CD4-positive, CD25-positive, alpha-beta regulatory T cell (primary cell): ENCODE measurements around the gene SRRM5. TPM values are rescaled to one million over a fixed set of nuclear protein-coding genes. Genes with fewer than 3 reads are reported as not detected.
A peak's percentile ranks its signal among the peaks of the same experiment; 100 is the strongest.
"Not testable (repeated sequence)": the region's sequence is repeated elsewhere in the genome, so short reads cannot be mapped to it uniquely, and the experiment has no call there.

ENCODE experiments used
- ATAC-seq, 2 donors: fragments of 150-1000 bp; cut with Tn5 transposase; one replicate each; pipeline ENCODE4 v1.10.0; 2021; ENCODE audit warnings: low read depth in 2 of 2, moderate number of reproducible peaks in 2 of 2, moderate library complexity in 1 of 2
- DNase-seq, 3 donors: peaks; one replicate each; pipeline versions ENCODE4 v3.0.0 to v3.0.0-alpha.2; 2012 to 2022; ENCODE audit warnings: mixed read lengths in 1 of 3
- H3K27ac ChIP-seq: one replicate; pipeline ENCODE4 v1.7.0; 2013; ENCODE audit warnings: mild to moderate bottlenecking, low read length; ENCODE audit not compliant: insufficient read depth, poor library complexity, severe bottlenecking
- H3K27me3 ChIP-seq: one replicate; pipeline ENCODE4 v1.7.0; 2013; ENCODE audit warnings: low read length; ENCODE audit not compliant: control insufficient read depth, insufficient read depth
- H3K36me3 ChIP-seq: one replicate; pipeline ENCODE4 v1.7.0; 2013; ENCODE audit warnings: mild to moderate bottlenecking, low read length, moderate library complexity; ENCODE audit not compliant: control insufficient read depth, insufficient read depth
- H3K4me1 ChIP-seq: 2 replicates; pipeline ENCODE4 v1.7.0; 2013; ENCODE audit warnings: mild to moderate bottlenecking, low read length; ENCODE audit not compliant: insufficient read depth, control insufficient read depth, poor library complexity, severe bottlenecking
- H3K4me3 ChIP-seq: one replicate; pipeline ENCODE4 v1.7.0; 2013; ENCODE audit warnings: low read depth, mild to moderate bottlenecking, low read length, moderate library complexity
- H3K9me3 ChIP-seq, 2 experiments: 1 replicate in 1 of 2; 2 replicates in 1 of 2; pipeline ENCODE4 v1.7.0; 2013; ENCODE audit warnings: low read length in 2 of 2, mild to moderate bottlenecking in 1 of 2, moderate library complexity in 1 of 2; ENCODE audit not compliant: control insufficient read depth in 2 of 2
- H3K27ac Mint-ChIP-seq, 3 donors: one replicate each; pipeline ENCODE4 v1.8.0; 2020 to 2022; ENCODE audit warnings: mild to moderate bottlenecking in 3 of 3, mixed read lengths in 3 of 3, moderate library complexity in 2 of 3
- H3K27me3 Mint-ChIP-seq: one replicate; pipeline ENCODE4 v1.8.0; 2022; ENCODE audit warnings: mild to moderate bottlenecking, mixed read lengths
- H3K36me3 Mint-ChIP-seq: one replicate; pipeline ENCODE4 v1.8.0; 2020; ENCODE audit warnings: mixed read lengths
- H3K4me1 Mint-ChIP-seq, 4 donors: one replicate each; pipeline ENCODE4 v1.8.0; 2020 to 2022; ENCODE audit warnings: mixed read lengths in 4 of 4, mild to moderate bottlenecking in 1 of 4
- H3K4me3 Mint-ChIP-seq, 4 donors: one replicate each; pipeline ENCODE4 v1.8.0; 2020 to 2022; ENCODE audit warnings: mild to moderate bottlenecking in 4 of 4, mixed read lengths in 4 of 4, moderate library complexity in 3 of 4
- H3K9me3 Mint-ChIP-seq, 7 donors: one replicate each; pipeline ENCODE4 v1.8.0; 2020 to 2022; ENCODE audit warnings: mixed read lengths in 7 of 7, mild to moderate bottlenecking in 3 of 7, moderate library complexity in 2 of 7
- polyA plus RNA-seq, 4 donors: library from polyadenylated mRNA; unstranded; fragments of 300-500 nt; fragmentation: Illumina TruSeq; gene quantifications; one replicate each; pipeline ENCODE4 v1.2.3, GENCODE V29; 2021
- total RNA-seq: library from RNA; stranded (reverse); gene quantifications from one replicate; pipeline ENCODE4 v1.2.3, GENCODE V29; 2022

SRRM5 gene
- total and polyA plus RNA-seq, 5 donors from 2014 or later = 0.42 to 1.1 (median 0.64) TPM

GRCh38 chr19:43581467-43581866 lies 30.4 kb upstream of the SRRM5 start:
- Mint-ChIP-seq H3K4me1 (peaks cover 0 to 16% (median 9%) of the 10 kb centered on the region in 4 donors), H3K27ac (no peak overlapping the region), H3K27me3 (peaks cover 5% of the 10 kb centered on the region), H3K4me3 (peak overlapping the region in 1 of 4 donors; percentile 70), H3K36me3 (peaks cover 3% of the 10 kb centered on the region), H3K9me3 (no peaks in the 10 kb centered on the region)
- Histone ChIP-seq H3K27ac (no peak overlapping the region), H3K27me3 (no peaks in the 10 kb centered on the region), H3K9me3 (no peaks in the 10 kb centered on the region), H3K36me3 (no peaks in the 10 kb centered on the region), H3K4me3 (no peak overlapping the region), H3K4me1 (no peaks in the 10 kb centered on the region)
- DNase-seq (no peak), ATAC-seq (no peak)

- Histone ChIP-seq H3K4me1 (no peaks in the 10 kb centered on the region), H3K36me3 (no peaks in the 10 kb centered on the region), H3K27ac (no peak overlapping the region), H3K9me3 (no peaks in the 10 kb centered on the region), H3K4me3 (no peak overlapping the region), H3K27me3 (no peaks in the 10 kb centered on the region)
- Mint-ChIP-seq H3K27me3 (no peaks in the 10 kb centered on the region), H3K4me1 (peaks cover 0 to 15% (median 8%) of the 10 kb centered on the region in 4 donors), H3K36me3 (peaks cover 3% of the 10 kb centered on the region), H3K4me3 (peak overlapping the region in 1 of 4 donors; percentile 18), H3K27ac (peak overlapping the region in 1 of 3 donors; percentile 60), H3K9me3 (no peaks in the 10 kb centered on the region)
- ATAC-seq (no peak), DNase-seq (no peak)
These were observed 29.4 kb upstream of the SRRM5 start for GRCh38 chr19:43582495-43582894.

- H3K4me1 ChIP-seq = no peaks in the 10 kb centered on the region
- ATAC-seq (no peak), DNase-seq (no peak)
- no peak overlapping the region for H3K27ac ChIP-seq
- H3K9me3 ChIP-seq = no peaks in the 10 kb centered on the region
- no peaks in the 10 kb centered on the region for H3K9me3 Mint-ChIP-seq
- peak overlapping the region in 1 of 4 donors; percentile 24 for H3K4me3 Mint-ChIP-seq
- H3K36me3 Mint-ChIP-seq = peaks cover 3% of the 10 kb centered on the region
- no peaks in the 10 kb centered on the region for H3K27me3 Mint-ChIP-seq
- peak overlapping the region in 2 of 3 donors; percentile 56 to 62 for H3K27ac Mint-ChIP-seq
- peaks cover 0 to 14% (median 9%) of the 10 kb centered on the region in 4 donors for H3K4me1 Mint-ChIP-seq
- no peaks in the 10 kb centered on the region for H3K36me3 ChIP-seq
- no peak overlapping the region for H3K4me3 ChIP-seq
- no peaks in the 10 kb centered on the region for H3K27me3 ChIP-seq
These were observed 27.4 kb upstream of the SRRM5 start for GRCh38 chr19:43584484-43584883.

- ATAC-seq (no peak), DNase-seq (no peak)
- Histone ChIP-seq H3K4me3 (no peak overlapping the region), H3K27ac (no peak overlapping the region), H3K9me3 (no peaks in the 10 kb centered on the region), H3K4me1 (no peaks in the 10 kb centered on the region), H3K36me3 (no peaks in the 10 kb centered on the region), H3K27me3 (no peaks in the 10 kb centered on the region)
- Mint-ChIP-seq H3K9me3 (no peaks in the 10 kb centered on the region), H3K4me3 (no peak overlapping the region), H3K4me1 (peaks cover 0 to 21% (median 8%) of the 10 kb centered on the region in 4 donors), H3K27ac (peak overlapping the region in 2 of 3 donors; percentile 9 to 18), H3K36me3 (peaks cover 12% of the 10 kb centered on the region), H3K27me3 (no peaks in the 10 kb centered on the region)
These were observed 25.5 kb upstream of the SRRM5 start for GRCh38 chr19:43586346-43586745.

- Mint-ChIP-seq H3K4me1 (peaks cover 0 to 21% (median 8%) of the 10 kb centered on the region in 4 donors), H3K36me3 (peaks cover 12% of the 10 kb centered on the region)
- not testable (repeated sequence) for H3K4me3 Mint-ChIP-seq, H3K27ac Mint-ChIP-seq, H3K4me3 ChIP-seq, H3K9me3 Mint-ChIP-seq, H3K27ac ChIP-seq, H3K27me3 Mint-ChIP-seq, H3K36me3 ChIP-seq, H3K4me1 ChIP-seq, H3K27me3 ChIP-seq, DNase-seq, H3K9me3 ChIP-seq, ATAC-seq
These were observed 24.9 kb upstream of the SRRM5 start for GRCh38 chr19:43587029-43587428.

GRCh38 chr19:43589277-43589676 lies 22.6 kb upstream of the SRRM5 start:
- peak overlapping the region; percentile 20 to 84 (median 69) for H3K27ac Mint-ChIP-seq
- no peak overlapping the region for H3K4me3 Mint-ChIP-seq

GRCh38 chr19:43589678-43590077 lies 22.2 kb upstream of the SRRM5 start:
- Mint-ChIP-seq H3K27me3 (no peaks in the 10 kb centered on the region), H3K4me3 (no peak overlapping the region), H3K9me3 (peaks cover 0 to 1% (median 0%) of the 10 kb centered on the region in 7 donors), H3K27ac (peak overlapping the region; percentile 41 to 84 (median 69)), H3K36me3 (peaks cover 20% of the 10 kb centered on the region), H3K4me1 (peaks cover 0 to 29% (median 12%) of the 10 kb centered on the region in 4 donors)
- ATAC-seq (no peak), DNase-seq (peak in 1 of 3 donors; percentile 34)
- H3K4me1 ChIP-seq = peaks cover 12% of the 10 kb centered on the region
- no peak overlapping the region for H3K27ac ChIP-seq
- peaks cover 8% of the 10 kb centered on the region for H3K36me3 ChIP-seq
- H3K27me3 ChIP-seq = no peaks in the 10 kb centered on the region
- no peak overlapping the region for H3K4me3 ChIP-seq
- H3K9me3 ChIP-seq = no peaks in the 10 kb centered on the region

More at GRCh38 chr19:43589277-43589676, 22.6 kb upstream of the SRRM5 start:
- Mint-ChIP-seq H3K9me3 (peaks cover 0 to 1% (median 0%) of the 10 kb centered on the region in 7 donors), H3K36me3 (peaks cover 20% of the 10 kb centered on the region), H3K27me3 (no peaks in the 10 kb centered on the region), H3K4me1 (peaks cover 0 to 30% (median 13%) of the 10 kb centered on the region in 4 donors)
- Histone ChIP-seq H3K27ac (no peak overlapping the region), H3K27me3 (no peaks in the 10 kb centered on the region), H3K9me3 (no peaks in the 10 kb centered on the region), H3K4me1 (peaks cover 8% of the 10 kb centered on the region), H3K36me3 (peaks cover 8% of the 10 kb centered on the region), H3K4me3 (no peak overlapping the region)
- ATAC-seq (no peak), DNase-seq (no peak)
